Neural cell (in vitro differentiated cells): Measurements from ENCODE around the gene MSANTD3. TPM values are rescaled to one million over a fixed set of nuclear protein-coding genes. Genes with fewer than 3 reads are reported as not detected.

ENCODE experiments used
- H2AFZ ChIP-seq: fragments of 200-600, 300-800 bp; sonication (generic), shearing (Covaris generic); 2 replicates; pipeline ENCODE4 v1.6.0; 2014; ENCODE audit warnings: low read depth, mild to moderate bottlenecking, antibody characterized with exemption, low read length, moderate library complexity
- H3F3A ChIP-seq: fragments of 200-600 bp; shearing (Covaris generic); 2 replicates; pipeline ENCODE4 v1.6.1; 2016; ENCODE audit warnings: mild to moderate bottlenecking, moderate library complexity, mixed read lengths, antibody characterized with exemption, low read length; ENCODE audit not compliant: insufficient read depth, poor library complexity, severe bottlenecking
- H3K27ac ChIP-seq: fragments of 200-600, 300-800 bp; sonication (generic), shearing (Covaris generic); 2 replicates; pipeline ENCODE4 v1.5.1; 2014; ENCODE audit warnings: mild to moderate bottlenecking, low read length, moderate library complexity
- H3K27me3 ChIP-seq: fragments of 300-800, 200-600 bp; sonication (generic), shearing (Covaris generic); 2 replicates; pipeline ENCODE4 v1.6.0; 2014; ENCODE audit warnings: mild to moderate bottlenecking, low read depth, low read length, moderate library complexity; ENCODE audit not compliant: insufficient read depth
- H3K36me3 ChIP-seq: fragments of 300-800, 200-600 bp; sonication (generic), shearing (Covaris generic); 2 replicates; pipeline ENCODE4 v1.5.1; 2014; ENCODE audit warnings: mild to moderate bottlenecking, antibody characterized with exemption, low read length, moderate library complexity; ENCODE audit not compliant: insufficient read depth
- H3K4me2 ChIP-seq: fragments of 300-800, 200-600 bp; sonication (generic), shearing (Covaris generic); 2 replicates; pipeline ENCODE4 v1.6.0; 2014; ENCODE audit warnings: mild to moderate bottlenecking, low read length
- H3K4me3 ChIP-seq: fragments of 300-800, 200-600 bp; sonication (generic), shearing (Covaris generic); 2 replicates; pipeline ENCODE4 v1.5.1; 2014; ENCODE audit warnings: mild to moderate bottlenecking, low read length, moderate library complexity
- H3K79me2 ChIP-seq: fragments of 200-600 bp; shearing (Covaris generic); replicated peaks from 2 replicates; pipeline ENCODE4 v1.6.0; 2014; ENCODE audit warnings: mild to moderate bottlenecking, low read length, moderate library complexity; ENCODE audit not compliant: insufficient read depth
- H3K9ac ChIP-seq: fragments of 300-800, 200-600 bp; sonication (generic), shearing (Covaris generic); 2 replicates; pipeline ENCODE4 v1.6.1; 2016; ENCODE audit warnings: mild to moderate bottlenecking, low read length, mixed read lengths
- H3K9me2 ChIP-seq: fragments of 200-600 bp; shearing (Covaris generic); 2 replicates; pipeline ENCODE4 v1.6.1; 2016; ENCODE audit warnings: mild to moderate bottlenecking, low read length, mixed read lengths; ENCODE audit not compliant: insufficient read depth
- H3K9me3 ChIP-seq: fragments of 200-600, 300-800 bp; sonication (generic), shearing (Covaris generic); 2 replicates; pipeline ENCODE4 v1.6.1; 2016; ENCODE audit warnings: mild to moderate bottlenecking, mixed run types, low read length, moderate library complexity, mixed read lengths
- H4K20me1 ChIP-seq: fragments of 200-600 bp; shearing (Covaris generic); 2 replicates; pipeline ENCODE4 v1.6.1; 2016; ENCODE audit warnings: mild to moderate bottlenecking, mixed run types; ENCODE audit not compliant: insufficient read depth
- EP300 ChIP-seq: fragments of 450-650 bp; conservative IDR thresholded peaks from 2 replicates; pipeline ENCODE4 v1.6.1; 2014; ENCODE audit warnings: antibody characterized with exemption, mild to moderate bottlenecking, moderate library complexity; ENCODE audit not compliant: poor library complexity, severe bottlenecking
- EZH2 ChIP-seq: fragments of 200-600, 300-800 bp; shearing (Covaris generic), sonication (generic); IDR thresholded peaks from 2 replicates; pipeline ENCODE4 v1.6.1; 2014; ENCODE audit warnings: antibody characterized with exemption, low read length, borderline replicate concordance, mild to moderate bottlenecking; ENCODE audit not compliant: insufficient read depth, poor library complexity, severe bottlenecking
- MXI1 ChIP-seq: fragments of 450-650 bp; conservative IDR thresholded peaks from 2 replicates; pipeline ENCODE4 v1.6.1; 2014; ENCODE audit warnings: antibody characterized with exemption, mild to moderate bottlenecking; ENCODE audit not compliant: poor library complexity, severe bottlenecking
- POLR2AphosphoS5 ChIP-seq: IDR thresholded peaks from 2 replicates; pipeline ENCODE4 v1.6.1; 2012
- RAD21 ChIP-seq: fragments of 450-650 bp; conservative IDR thresholded peaks from 2 replicates; pipeline ENCODE4 v1.6.1; 2014; ENCODE audit warnings: antibody characterized with exemption, mild to moderate bottlenecking, moderate library complexity
- REST ChIP-seq: IDR thresholded peaks from 2 replicates; pipeline ENCODE4 v1.6.1; 2012; ENCODE audit warnings: borderline replicate concordance
- SMC3 ChIP-seq: fragments of 450-650 bp; conservative IDR thresholded peaks from 2 replicates; pipeline ENCODE4 v1.6.1; 2014; ENCODE audit warnings: antibody characterized with exemption, mild to moderate bottlenecking, moderate library complexity; ENCODE audit not compliant: poor library complexity
- TAF1 ChIP-seq: IDR thresholded peaks from 2 replicates; pipeline ENCODE4 v1.6.1; 2012; ENCODE audit warnings: low read depth
- polyA plus RNA-seq: library from polyadenylated mRNA; depleted of rRNA; stranded (reverse); fragments of >200 nt; gene quantifications from 2 replicates; pipeline ENCODE4 v1.2.3, GENCODE V29; 2014
- TF ChIP-seq, protein P1 (sequence below): fragments of 450-650 bp; IDR thresholded peaks from 2 replicates; pipeline ENCODE4 v1.5.1; 2014; ENCODE audit warnings: antibody characterized with exemption, mild to moderate bottlenecking, moderate library complexity; ENCODE audit not compliant: poor library complexity, severe bottlenecking

MSANTD3 gene
- polyA plus RNA-seq, 1 donor from 2014 or later = 82.6 TPM

DNA sequence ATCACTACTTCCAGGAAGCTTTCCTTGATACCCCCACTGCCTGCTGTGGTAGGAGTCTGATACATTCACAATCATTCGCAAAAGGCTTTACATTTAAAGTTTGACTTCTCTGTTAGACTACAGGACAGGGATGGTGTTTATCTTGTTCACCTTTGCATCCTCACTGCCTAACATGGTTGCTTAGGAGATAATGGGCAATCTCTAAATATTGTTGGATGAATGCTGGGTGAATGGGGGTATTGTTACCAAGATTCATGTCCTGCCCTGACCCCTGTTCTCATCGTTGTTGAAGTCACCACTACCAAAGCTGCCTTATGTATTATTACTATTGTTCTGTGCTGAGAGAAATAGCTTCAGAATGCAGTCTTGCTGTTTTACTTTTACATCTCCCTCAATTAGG lies 38.3 kb downstream of the MSANTD3 start:
- Histone ChIP-seq H3K27ac (no peak overlapping the region), H3K9ac (no peak overlapping the region), H3K9me2 (no peaks in the 10 kb centered on the region), H3K4me2 (no peak overlapping the region), H3K79me2 (no peaks in the 10 kb centered on the region), H2AFZ (no peak overlapping the region), H3K27me3 (no peaks in the 10 kb centered on the region), H3K36me3 (no peaks in the 10 kb centered on the region), H4K20me1 (no peaks in the 10 kb centered on the region), H3K9me3 (no peaks in the 10 kb centered on the region), H3K4me3 (no peak overlapping the region), H3F3A (no peaks in the 10 kb centered on the region)
- TF ChIP-seq EZH2 = no peak
- no peak for TF ChIP-seq RAD21
- no peak for TF ChIP-seq MXI1
- TF ChIP-seq TAF1 = no peak
- TF ChIP-seq POLR2AphosphoS5 = no peak
- TF ChIP-seq REST = no peak
- TF ChIP-seq SMC3 = no peak
- TF ChIP-seq, protein P1, sequence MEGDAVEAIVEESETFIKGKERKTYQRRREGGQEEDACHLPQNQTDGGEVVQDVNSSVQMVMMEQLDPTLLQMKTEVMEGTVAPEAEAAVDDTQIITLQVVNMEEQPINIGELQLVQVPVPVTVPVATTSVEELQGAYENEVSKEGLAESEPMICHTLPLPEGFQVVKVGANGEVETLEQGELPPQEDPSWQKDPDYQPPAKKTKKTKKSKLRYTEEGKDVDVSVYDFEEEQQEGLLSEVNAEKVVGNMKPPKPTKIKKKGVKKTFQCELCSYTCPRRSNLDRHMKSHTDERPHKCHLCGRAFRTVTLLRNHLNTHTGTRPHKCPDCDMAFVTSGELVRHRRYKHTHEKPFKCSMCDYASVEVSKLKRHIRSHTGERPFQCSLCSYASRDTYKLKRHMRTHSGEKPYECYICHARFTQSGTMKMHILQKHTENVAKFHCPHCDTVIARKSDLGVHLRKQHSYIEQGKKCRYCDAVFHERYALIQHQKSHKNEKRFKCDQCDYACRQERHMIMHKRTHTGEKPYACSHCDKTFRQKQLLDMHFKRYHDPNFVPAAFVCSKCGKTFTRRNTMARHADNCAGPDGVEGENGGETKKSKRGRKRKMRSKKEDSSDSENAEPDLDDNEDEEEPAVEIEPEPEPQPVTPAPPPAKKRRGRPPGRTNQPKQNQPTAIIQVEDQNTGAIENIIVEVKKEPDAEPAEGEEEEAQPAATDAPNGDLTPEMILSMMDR = no peak
- TF ChIP-seq EP300 = no peak

DNA sequence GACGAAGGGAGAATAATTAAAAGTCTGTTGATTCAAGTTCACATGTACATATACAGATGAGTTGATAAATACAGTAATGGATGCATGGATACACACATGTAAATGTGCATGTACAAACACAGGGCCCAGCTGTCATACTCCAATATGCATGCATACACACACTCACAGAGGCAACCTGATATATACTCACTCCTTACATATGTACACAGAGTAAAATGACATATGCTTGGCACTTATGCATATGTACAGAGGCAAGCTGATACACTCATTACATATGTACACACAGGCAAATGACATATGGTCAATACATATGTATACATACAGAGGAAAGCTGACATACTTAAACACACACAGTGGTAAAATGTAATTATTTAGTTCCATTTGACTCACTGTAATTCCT lies 38.8 kb downstream of the MSANTD3 start:
- Histone ChIP-seq H4K20me1 (no peaks in the 10 kb centered on the region), H3K27me3 (no peaks in the 10 kb centered on the region), H2AFZ (no peak overlapping the region), H3K9me2 (no peaks in the 10 kb centered on the region), H3K36me3 (no peaks in the 10 kb centered on the region), H3F3A (no peaks in the 10 kb centered on the region), H3K4me2 (no peak overlapping the region), H3K9ac (no peak overlapping the region), H3K27ac (no peak overlapping the region), H3K79me2 (no peaks in the 10 kb centered on the region), H3K9me3 (no peaks in the 10 kb centered on the region), H3K4me3 (no peak overlapping the region)
- TF ChIP-seq, protein P1 = no peak
- TF ChIP-seq RAD21 (no peak), EP300 (no peak), SMC3 (no peak), POLR2AphosphoS5 (no peak), EZH2 (no peak), MXI1 (no peak), REST (no peak), TAF1 (no peak)
